Fibroblast of peridontal ligament (primary cell): ENCODE measurements around the gene DUSP6.
A peak's percentile ranks its signal among the peaks of the same experiment; 100 is the strongest.

ENCODE experiments used
- DNase-seq: peaks from one replicate; pipeline ENCODE4 v3.0.0-alpha.2; 2010; ENCODE audit errors: extremely low read depth

Gene DUSP6

DNA sequence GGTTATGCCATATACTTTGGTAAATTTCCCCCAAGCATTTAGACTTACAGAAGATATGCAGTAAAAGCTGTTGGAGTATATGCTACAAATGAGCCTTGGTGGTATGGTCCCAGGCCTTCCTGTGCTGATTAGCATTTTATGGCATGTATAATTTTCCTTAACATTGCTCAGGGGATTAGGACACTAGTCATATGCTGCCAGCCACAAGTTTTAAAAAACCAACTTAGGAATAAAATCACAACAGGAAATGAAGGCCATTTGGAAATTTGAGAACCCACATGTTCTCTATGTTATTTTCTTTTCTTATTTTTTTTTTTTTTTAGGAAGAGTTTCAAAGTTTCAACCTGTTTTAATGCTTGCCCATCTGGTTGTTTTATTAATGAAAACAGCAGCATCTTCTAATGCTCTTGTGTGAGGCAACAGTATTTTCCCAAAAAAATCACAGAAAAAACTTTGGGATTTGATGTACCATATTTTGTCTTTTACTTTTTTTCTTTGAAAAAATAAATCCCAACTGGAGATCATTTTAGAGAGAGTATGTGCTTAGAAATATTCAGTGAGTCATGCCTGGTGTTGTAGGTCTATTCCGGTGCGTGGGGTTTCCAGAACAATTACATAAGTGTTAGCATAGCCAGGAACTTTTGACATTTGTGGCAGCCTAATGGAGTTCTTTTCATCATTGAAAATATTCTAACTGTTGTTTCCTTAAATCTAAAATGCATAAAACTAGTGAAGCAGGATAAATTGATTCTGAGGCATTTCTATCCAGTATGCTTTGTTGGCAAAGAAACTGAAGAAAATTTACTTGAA, 21.7 kb upstream of the DUSP6 start:
- peak; percentile 76 for DNase-seq

DNA sequence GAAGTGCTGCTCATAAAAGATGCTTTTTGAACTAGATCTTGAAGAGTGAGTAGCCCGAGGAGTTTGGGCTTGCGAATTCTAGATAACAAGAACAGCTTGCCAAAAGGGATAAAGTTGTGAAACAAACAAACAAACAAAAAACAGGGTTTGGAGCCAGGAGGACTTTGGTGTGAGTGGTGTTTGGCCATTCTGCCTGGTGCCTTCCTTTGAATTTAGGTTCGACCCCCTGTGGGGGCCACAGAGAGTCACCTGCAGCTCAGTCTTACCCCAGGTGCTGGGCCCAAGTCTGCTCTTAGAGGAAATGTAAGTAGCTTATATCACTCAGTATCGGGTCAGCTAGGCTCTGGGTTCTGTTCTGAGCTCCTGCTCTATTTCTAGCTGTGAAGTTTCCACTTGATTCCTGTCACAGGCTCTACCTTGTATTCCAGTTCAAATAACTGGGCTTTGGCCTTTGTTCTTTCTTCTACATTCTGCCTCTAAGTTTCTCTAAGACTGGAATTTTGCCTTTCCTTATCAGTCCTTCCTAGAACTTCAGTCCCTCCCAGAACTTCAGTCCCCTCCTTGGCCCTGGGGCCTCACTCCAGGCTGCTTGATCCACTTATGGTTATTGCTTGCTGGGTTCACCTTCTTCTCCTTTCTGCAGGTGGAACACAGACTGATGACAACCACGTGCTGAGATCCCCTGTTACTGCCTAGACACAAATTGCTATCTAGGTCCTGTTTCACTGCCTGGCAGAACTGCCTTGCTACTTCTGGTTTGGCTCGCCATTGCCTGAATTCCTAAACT, 20.5 kb upstream of the DUSP6 start:
- no peak for DNase-seq

DNA sequence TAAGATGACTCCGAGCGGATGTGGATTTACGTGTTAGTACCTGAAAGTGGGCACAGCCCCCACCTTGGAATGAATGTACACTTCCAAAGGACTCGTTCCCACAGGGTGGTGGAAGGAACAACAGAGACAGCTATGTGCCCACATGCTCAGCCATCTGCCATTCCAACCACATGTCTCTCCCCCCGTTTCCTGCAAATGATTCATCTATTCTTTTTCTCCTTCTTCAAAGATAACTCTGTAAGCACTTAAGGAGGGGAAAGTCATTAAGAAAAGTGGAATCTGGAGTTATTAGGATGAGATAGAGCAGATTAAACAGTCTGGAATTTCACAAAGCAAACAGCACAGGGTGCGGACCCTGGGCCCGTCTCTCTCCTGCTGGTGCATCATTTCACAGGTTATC, 18.5 kb upstream of the DUSP6 start:
- peak; percentile 37 for DNase-seq

DNA sequence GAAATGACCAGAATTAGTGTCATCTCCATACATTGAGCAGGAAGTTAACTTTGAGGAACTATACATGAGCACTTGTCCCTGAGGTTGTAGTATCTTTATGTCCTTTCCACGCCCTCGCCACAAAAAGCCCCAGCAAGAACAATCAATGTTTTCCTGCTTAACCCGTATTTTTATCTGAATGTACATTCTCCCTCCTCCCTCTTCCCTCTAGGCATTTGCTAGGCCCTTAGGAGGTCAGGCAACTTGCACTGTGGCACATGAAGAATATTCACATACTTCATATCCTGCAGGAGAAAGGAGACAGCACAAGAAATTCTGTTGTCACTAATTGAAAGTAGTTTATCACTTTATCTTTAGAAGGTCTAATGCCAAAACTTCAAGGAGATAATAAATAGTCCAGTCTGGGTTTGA, 18.1 kb upstream of the DUSP6 start:
- DNase-seq, result no peak

DNA sequence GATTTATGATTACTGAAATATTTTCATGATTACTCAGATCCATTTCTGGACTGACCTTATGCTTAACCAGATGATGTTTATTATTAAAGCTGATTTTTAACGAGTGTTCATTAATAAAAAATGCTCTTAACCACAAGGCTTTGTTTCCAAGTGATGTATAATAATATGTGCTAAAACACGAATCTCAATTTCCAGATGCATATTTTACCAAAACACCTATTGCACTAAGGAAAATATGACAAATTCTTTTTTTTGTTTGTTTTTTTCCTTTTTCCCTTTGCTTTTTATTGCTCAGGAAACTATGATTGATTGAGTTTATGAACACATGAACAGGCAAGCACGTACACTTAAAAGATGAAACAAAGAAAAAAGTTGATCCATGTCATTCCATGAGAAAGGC, 16.9 kb upstream of the DUSP6 start:
- DNase-seq, result no peak

DNA sequence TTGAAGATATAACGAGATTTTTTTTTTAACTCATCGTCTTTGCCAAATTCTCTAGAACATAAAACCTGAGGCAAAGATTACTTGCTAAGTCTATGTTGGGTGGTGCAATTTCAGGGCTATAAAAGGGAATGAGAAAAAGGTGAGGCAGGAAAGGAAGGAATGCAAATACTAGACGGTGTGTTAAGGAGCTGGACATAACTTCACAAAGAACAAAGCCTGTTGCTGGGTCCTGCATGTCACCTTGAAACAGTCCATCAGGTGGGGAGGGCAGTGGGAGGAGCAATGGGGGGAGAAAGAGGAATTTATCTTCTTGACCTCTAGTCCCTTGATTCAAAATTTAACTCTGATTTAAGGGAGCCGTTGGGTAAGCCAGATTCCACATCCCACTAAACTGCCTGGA, 16.1 kb upstream of the DUSP6 start:
- DNase-seq, result no peak

DNA sequence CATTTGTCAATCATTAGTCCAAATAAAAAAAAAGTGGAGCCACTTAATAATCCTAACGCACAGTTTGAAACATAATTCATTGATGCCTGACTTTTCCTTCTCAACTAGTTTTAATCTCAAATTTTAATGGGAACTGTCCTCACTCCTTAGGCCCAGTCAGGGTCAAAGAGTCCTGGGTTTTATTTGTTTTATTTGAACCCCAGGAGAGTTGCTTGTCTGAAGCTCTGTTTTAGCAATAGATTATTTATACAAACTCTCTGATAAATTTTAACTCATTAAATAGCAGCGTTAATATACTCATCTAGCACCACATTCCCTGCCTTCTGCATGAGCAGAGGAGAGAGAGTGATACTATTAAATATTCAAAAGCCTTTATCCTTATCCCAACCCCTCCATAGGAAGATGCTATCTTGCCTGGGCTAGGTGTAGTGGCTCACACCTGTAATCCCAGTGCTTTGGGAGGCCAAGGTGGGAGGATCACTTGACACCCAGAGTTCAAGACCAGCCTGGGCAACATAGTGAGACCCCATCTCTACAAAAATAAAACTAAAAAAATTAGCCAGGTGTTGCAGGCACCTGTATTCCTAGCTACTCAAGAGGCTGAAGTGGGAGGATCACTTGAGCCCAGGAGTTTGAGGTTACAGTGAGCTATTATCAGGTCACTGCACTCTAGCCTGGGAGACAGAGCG, 14.5 kb upstream of the DUSP6 start:
- no peak for DNase-seq

DNA sequence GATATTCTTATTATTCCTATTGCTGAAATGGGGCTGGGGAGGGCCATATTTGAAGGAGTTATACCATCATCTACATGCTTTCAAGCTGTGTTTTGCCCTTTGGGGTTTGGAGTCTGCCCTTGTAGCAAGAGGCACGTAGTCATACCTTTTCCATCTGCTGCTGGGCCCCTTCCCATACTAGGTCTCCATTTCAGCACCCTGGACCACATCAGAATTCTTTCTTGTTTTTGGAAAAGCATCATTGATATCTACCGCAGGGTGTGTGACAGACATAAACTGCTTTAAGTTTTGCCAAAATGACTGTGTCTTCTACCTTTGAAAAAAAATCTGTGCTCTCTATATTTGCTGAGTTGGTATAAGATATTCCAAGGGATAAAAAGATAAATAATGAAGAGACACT, 12.3 kb upstream of the DUSP6 start:
- DNase-seq, result no peak

DNA sequence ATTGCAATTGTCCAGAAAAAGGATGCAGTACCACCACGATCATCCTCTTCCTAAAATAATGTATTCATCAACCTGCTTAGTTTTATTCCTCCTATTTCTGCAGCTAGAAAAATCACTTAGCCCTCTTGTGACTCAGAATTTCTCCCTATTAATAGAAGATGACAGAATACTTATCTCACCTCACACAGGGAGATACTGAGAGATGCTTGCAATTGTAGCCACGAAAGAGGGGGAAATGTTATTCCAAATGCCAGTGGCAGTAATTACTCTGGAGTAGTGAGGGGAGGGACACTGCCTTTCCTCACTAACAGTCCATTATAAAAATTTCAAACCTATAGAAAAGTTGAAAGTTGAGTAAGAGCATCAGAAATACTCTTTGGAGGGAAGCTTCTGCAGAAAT, 11.8 kb upstream of the DUSP6 start:
- no peak for DNase-seq

DNA sequence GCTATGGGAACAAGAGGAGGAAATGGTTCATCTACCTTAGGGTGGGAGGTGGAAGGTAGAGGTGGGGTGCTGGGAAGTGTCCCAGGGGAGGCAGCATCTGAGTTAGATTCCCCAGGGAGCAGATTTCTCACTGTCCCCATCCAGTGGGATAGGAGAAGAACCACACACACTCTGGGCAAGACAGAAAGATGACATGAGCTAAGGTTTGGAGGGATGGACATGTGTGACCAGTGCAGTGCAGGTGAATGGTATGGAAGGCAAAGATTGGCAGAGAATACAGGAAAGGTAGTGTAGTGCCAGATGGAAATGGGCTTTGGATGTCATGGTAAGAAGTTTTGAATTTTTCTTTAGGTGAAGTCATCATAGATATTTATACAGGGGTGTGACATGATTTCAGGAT, 11.3 kb upstream of the DUSP6 start:
- no peak for DNase-seq

DNA sequence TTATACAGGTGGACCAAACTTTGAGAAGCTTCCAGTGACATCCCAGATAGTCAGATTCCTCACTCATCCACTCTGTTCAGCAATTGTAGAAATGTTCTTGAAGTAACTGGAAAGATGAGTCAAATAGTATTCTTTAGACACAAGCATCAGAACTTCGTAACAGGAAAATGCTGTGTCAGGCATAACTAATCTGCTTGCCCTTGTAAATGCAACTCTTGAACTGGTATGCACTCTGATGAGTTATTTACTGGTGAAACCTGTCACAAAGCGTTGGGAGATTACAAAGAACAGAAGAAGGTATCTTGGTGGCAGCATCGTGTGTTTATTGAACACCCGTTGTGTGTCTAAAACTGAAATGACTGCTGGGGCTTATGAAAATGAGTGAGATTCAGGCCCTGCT, 10.8 kb upstream of the DUSP6 start:
- no peak for DNase-seq

DNA sequence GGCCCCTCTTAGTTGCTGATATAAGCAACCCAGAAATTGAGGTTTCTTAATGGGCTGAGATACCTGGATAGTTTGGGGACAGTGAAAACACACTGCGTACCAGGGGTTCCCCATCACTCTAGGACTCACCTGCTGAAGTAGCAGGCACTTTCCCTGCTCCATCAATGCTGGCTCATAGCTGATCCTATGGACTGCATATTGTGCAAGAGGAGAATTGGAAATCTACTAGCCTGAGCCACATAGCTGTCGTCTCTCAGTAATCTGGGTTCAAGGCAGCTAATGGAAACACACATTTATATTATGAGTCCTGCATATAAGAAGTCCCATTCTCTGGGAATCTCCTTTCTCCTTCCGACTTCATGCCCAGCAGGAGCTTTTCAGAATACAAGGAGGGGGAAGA, 7.3 kb upstream of the DUSP6 start:
- DNase-seq, result no peak

DNA sequence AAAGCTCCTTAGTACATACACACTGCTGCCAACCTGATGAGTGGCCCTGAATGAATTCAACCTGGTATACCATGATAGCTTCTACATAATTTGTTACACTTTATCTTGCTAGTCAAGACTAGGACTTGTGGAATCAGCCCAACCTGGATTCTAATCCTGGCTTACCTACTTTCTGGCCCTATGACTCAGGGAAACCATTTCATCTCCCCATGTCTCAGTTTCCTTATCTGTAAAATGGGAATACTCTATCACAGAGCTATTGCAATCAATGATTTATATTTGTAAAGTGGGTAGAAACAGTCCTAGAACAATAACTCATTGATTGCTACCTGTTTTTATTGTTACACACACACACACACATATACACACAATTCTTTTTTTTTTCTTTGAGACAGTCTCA, 6.5 kb upstream of the DUSP6 start:
- no peak for DNase-seq

DNA sequence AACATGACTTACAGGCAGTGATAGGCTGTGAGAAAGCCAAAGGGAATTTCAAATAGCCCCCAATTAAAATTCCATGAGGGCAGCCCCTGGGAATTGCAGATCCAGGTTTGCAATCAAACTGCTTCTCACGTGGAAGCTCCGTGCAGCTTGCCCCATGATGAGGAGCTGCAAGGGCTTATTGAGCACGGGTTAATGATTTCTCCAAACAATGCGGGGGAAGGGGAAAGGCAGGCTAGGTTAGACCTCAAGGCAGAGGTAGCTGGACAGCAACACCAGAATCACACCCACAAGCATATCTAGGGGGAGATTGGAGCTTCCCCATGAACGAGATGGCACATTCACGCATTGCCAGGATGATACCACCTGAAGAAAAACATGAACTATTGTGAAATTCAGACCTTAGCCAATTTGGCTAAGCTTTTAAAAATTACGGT, 5.0 kb upstream of the DUSP6 start:
- no peak for DNase-seq

DNA sequence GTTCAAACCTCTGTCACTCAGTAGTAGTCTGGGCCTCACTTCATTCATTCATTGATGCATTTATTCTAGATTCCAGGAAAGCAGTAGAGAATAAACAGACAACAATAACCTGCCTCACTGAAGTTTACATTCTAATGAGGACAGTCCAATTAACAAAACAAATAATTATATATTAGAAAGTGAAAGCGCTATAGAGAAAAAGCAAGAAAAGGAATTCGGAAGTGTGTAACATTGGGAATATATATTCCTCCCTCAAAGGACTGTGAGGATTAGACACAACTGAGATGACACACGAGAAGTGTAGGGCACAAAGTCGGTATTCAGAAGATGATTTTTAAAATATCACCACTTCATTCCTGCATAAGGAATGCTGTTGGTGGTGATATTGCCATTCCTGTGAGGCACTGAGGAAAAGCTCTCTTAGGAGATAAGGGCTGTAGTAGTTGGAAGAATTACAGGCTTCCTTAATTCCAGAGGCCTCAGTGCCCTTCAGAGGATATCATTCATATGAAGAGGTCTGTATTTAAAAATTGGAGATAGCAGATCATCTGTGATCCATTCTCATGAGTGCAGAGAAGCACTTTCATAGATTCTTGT, 3.9 kb upstream of the DUSP6 start:
- no peak for DNase-seq

DNA sequence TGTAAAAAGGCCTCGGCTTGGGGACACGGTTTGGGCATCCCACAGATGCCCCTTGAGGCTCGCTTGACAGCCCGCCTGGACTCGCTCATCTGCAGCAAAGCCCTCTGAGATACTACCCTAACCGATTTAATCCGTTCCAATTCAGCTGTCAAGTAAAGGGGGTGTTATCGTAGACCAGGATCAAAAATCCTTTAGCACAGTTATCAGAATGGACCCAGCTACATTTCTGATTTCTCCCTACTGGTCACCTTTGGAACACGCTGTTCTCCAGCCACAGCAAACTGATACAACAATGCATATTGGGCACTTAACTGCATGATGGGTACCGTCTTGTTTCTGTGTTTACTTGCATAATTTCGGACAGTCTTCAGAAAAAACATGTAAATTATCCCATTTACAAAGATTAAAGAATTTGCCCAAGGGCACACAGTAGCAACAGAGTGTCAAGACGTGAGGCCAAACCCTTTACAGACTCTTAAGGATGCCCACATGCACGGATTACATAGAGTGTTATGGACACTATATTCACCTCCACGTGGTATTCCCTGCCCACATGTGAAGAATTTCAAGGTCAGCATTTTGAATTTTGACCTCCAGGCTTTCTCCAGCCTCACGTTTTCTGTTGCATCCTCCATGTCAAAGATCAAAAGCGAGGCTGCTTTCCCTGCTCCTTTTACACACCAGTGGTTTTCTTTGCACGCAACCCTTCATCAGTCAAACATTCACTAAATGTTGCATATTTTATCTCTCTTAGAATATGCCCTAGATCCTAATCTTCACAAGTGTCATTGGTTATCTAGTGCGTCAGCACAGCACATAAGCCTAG, 3.2 kb upstream of the DUSP6 start:
- no peak for DNase-seq

DNA sequence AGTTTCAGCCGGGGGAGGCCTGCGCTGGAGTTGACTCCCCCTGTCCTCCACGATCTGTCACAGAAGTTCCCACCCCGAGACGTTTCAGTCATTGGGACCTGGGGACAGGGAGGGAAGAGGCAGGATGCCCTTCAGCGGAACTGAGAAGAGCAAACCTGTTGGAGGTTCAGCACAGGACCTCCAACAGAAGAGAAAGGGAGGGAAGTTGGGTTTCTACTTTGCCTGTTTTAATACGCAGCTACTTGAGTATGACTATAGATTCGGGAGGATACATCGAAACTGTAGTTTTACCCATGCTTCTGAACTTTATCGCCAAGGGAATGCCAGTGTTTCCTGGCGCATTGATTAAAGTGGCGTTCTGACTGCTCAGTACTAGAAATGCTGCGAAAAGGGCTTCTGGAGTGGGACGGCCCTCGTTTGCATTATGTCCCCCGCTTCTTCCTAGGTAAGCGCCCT, 2.3 kb upstream of the DUSP6 start:
- DNase-seq, result no peak

DNA sequence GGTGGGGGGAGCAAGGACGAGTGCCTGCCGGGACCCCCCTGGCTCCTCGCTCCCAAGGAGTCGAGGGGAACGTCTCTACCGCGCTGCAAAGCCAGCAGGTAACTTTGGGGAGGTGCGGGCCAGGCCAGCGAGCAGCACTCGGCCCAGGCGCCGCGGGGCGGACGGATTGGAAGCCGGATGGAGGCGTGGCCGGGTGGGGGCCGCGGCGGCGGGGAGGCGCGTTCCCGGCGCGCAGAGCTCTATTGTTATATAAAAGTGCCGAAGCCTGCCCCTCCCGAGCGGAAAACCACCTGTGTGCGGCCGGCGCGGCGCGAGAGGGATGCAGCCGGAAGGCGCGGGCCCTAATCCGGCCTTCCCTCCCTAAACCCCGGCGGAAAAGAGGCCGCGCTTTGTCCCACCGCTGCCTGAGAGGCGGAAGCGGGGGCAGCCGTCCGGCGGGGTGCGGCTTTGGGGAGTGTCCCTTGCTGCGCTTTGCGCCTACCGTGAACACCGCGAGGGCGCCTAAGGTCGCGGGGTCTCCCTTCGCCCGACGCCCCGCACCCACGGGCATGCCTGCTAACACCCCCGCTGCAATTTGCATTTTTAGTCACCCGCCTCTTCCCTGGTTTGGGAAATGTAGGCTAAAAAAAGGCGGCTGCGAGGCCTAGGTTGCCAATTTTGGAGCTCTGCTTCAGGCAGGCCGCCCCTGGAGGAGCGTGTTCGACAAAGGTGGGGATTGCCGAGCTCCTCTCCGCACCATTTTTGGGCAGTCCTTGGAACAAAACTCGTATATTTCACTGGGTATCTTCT, 1.7 kb upstream of the DUSP6 start:
- DNase-seq, result peak; percentile 54

DNA sequence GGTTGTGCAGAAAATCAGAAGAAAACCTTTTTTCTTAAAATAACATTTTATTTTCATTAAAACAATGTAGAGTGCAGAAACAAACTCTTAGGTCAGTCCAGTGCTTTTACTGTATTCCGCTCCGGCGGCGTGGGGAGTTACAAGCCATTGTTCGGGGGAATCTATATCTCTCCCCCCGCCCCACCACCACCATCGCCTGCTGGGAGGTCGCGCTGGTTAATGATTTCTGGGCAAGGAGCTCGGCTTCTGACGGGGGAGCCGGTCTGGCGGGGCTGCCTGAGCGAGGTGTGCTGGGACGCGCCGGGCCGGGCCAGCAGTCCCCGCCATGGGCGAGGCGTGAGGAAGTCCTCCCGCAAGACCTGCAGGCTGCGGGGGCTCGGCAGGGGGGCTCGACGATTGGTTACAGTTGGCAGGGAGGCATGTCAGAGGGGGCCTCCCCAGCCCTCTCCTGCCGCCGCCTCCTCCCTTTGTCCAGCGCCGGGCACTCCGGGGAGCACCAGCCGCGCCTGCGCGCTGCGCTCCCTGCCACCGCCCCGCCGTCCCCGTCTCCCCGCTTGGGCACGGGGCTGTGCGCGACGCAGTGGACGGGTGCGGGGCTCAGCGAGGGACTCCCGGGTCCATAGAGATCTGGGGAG, 1.0 kb upstream of the DUSP6 start:
- peak; percentile 62 for DNase-seq

DNA sequence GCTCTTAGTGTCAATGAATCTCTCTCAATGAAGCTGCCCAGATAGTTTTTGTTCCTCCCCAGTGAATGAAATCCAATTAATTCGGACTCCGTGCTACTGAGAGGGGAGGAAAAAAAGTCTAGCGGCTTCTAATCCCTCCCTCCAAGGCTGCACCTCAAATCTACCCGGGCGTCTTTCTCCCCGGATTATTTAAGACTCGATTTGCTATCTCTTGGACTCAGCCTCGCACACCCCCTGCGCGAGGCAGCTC, 134 bp downstream of the DUSP6 start:
- no peak for DNase-seq
